Stimulated activated naive CD8-positive, alpha-beta T cell treated with anti-CD3 and anti-CD28 coated beads, Interleukin-15, Interleukin-2, amounts not matched to agents 100 ng/mL and 50 ng/mL, for 24 hours (primary cell): ENCODE results near the gene TSPAN10.
A peak's percentile ranks its signal among the peaks of the same experiment; 100 is the strongest.

ENCODE experiments used
- H3K27ac Mint-ChIP-seq: one replicate; pipeline ENCODE4 v1.8.0; 2021; ENCODE audit warnings: mild to moderate bottlenecking, mixed read lengths
- H3K27me3 Mint-ChIP-seq: one replicate; pipeline ENCODE4 v1.8.0; 2021; ENCODE audit warnings: mixed read lengths
- H3K36me3 Mint-ChIP-seq: one replicate; pipeline ENCODE4 v1.8.0; 2021; ENCODE audit warnings: low read depth, mixed read lengths
- H3K4me1 Mint-ChIP-seq: one replicate; pipeline ENCODE4 v1.8.0; 2021; ENCODE audit warnings: low read depth, mixed read lengths
- H3K4me3 Mint-ChIP-seq: one replicate; pipeline ENCODE4 v1.8.0; 2021; ENCODE audit warnings: mild to moderate bottlenecking, mixed read lengths
- H3K9me3 Mint-ChIP-seq: one replicate; pipeline ENCODE4 v1.8.0; 2021; ENCODE audit warnings: mixed read lengths

TSPAN10 gene

GRCh38 chr17:81685108-81685507, 48.1 kb downstream of the TSPAN10 start:
- peak overlapping the region; percentile 88 for H3K27ac Mint-ChIP-seq
- H3K4me3 Mint-ChIP-seq: peak overlapping the region; percentile 94
- peaks cover 35% of the 10 kb centered on the region for H3K4me1 Mint-ChIP-seq
- H3K36me3 Mint-ChIP-seq: peaks cover 48% of the 10 kb centered on the region
- no peaks in the 10 kb centered on the region for H3K9me3 Mint-ChIP-seq
- no peaks in the 10 kb centered on the region for H3K27me3 Mint-ChIP-seq

GRCh38 chr17:81686614-81687013, 49.6 kb downstream of the TSPAN10 start:
- Mint-ChIP-seq H3K27ac (peak overlapping the region; percentile 26), H3K4me1 (peaks cover 35% of the 10 kb centered on the region), H3K36me3 (peaks cover 51% of the 10 kb centered on the region), H3K27me3 (no peaks in the 10 kb centered on the region), H3K4me3 (no peak overlapping the region), H3K9me3 (no peaks in the 10 kb centered on the region)

DNA sequence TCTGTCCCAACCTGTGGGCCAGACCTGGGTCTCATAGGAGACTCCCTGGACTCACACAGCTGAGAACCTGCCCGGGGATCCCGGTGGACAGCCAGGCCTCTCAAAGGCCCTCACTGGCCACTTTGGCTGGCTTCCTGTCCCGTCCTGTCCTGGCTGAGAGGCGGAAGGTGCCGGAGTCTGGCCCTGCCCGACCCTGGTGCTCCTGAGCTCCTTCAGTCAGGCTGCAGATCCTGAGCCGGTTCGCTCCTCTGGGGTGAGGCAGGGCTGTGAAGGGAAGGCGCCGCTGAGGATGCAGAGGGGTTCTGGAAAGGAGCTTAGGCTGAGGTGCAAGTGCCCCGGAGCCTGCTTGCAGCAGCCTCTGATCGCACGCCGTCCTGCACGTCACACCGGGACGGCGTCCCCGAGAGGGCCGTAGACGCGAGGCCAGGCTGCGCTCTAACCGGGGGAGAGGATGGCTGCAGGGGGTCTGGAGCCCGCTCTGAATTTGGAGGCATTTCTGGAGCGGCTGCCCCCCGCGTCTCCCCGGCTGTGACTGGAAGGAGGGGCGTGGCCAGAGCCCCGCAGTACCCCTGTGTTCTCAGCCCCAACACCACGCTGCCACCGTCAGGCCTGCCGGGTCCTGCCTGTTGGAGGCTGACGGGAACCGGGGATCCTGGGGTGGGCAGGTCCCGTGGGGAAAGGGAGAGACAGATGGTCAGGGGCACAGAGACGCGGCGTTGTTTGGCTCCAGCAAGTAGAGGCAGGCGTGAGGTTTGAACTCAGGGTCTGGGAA, 51.0 kb downstream of the TSPAN10 start:
- Mint-ChIP-seq H3K36me3 (peaks cover 59% of the 10 kb centered on the region), H3K27ac (peak overlapping the region; percentile 26), H3K4me1 (peaks cover 27% of the 10 kb centered on the region), H3K4me3 (no peak overlapping the region), H3K27me3 (no peaks in the 10 kb centered on the region), H3K9me3 (no peaks in the 10 kb centered on the region)

- no peaks in the 10 kb centered on the region for H3K9me3 Mint-ChIP-seq
- H3K4me3 Mint-ChIP-seq: no peak overlapping the region
- peaks cover 59% of the 10 kb centered on the region for H3K36me3 Mint-ChIP-seq
- H3K27ac Mint-ChIP-seq: no peak overlapping the region
- H3K27me3 Mint-ChIP-seq: no peaks in the 10 kb centered on the region
- H3K4me1 Mint-ChIP-seq: peaks cover 24% of the 10 kb centered on the region
Observed at GRCh38 chr17:81688616-81689015, 51.6 kb downstream of the TSPAN10 start.

DNA sequence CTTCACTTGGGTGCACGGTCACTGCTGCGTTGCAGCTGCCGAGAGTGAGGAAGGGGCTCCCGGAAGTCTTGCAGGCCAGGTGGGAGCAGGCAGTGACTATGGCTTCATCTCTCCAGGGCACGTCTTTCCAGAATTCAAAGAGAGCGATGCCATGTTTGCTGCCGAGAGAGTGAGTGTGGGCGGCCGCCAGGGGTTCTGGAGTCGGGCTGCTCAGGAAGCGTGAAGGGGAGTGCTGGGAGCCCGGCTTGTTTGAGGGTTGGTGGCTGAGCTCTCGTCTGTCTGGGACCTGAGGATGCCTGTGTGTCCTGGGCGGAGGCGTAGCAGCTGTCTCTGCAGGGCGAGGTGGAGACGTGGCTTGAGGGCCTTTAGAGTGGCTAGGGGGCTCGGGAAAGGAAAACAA, 53.1 kb downstream of the TSPAN10 start:
- Mint-ChIP-seq H3K36me3 (peaks cover 52% of the 10 kb centered on the region), H3K4me1 (peaks cover 13% of the 10 kb centered on the region), H3K27me3 (no peaks in the 10 kb centered on the region), H3K27ac (no peak overlapping the region), H3K4me3 (no peak overlapping the region), H3K9me3 (no peaks in the 10 kb centered on the region)

- Mint-ChIP-seq H3K36me3 (peaks cover 48% of the 10 kb centered on the region), H3K4me3 (no peak overlapping the region), H3K4me1 (peaks cover 8% of the 10 kb centered on the region), H3K27me3 (no peaks in the 10 kb centered on the region), H3K9me3 (no peaks in the 10 kb centered on the region), H3K27ac (no peak overlapping the region)
Observed at GRCh38 chr17:81690549-81690948, 53.6 kb downstream of the TSPAN10 start.

DNA sequence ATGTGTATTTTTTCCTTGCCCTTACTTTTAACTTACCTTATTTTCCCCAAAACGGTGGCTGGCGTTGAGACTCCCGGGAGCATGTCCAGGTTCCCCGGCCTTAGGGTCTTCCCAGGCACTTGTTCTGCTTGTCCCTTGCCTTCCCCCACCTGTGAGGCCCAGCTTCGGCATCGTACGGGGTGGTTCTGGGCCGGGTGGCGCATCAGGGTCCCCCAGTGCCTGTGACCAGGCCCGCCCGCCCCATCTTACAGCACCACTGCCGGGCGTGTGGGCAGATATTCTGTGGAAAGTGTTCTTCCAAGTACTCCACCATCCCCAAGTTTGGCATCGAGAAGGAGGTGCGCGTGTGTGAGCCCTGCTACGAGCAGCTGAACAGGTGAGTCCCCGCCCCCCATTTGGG, 54.2 kb downstream of the TSPAN10 start:
- Mint-ChIP-seq H3K27me3 (no peaks in the 10 kb centered on the region), H3K36me3 (peaks cover 43% of the 10 kb centered on the region), H3K4me3 (no peak overlapping the region), H3K27ac (no peak overlapping the region), H3K4me1 (peaks cover 5% of the 10 kb centered on the region), H3K9me3 (no peaks in the 10 kb centered on the region)

GRCh38 chr17:81691608-81692007, 54.6 kb downstream of the TSPAN10 start:
- no peaks in the 10 kb centered on the region for H3K9me3 Mint-ChIP-seq
- H3K36me3 Mint-ChIP-seq: peaks cover 40% of the 10 kb centered on the region
- no peak overlapping the region for H3K4me3 Mint-ChIP-seq
- H3K27me3 Mint-ChIP-seq: no peaks in the 10 kb centered on the region
- H3K4me1 Mint-ChIP-seq: peaks cover 5% of the 10 kb centered on the region
- H3K27ac Mint-ChIP-seq: no peak overlapping the region

GRCh38 chr17:81693509-81694210, 56.7 kb downstream of the TSPAN10 start:
- no peaks in the 10 kb centered on the region for H3K4me1 Mint-ChIP-seq
- H3K4me3 Mint-ChIP-seq: no peak overlapping the region
- no peaks in the 10 kb centered on the region for H3K9me3 Mint-ChIP-seq
- H3K27ac Mint-ChIP-seq: no peak overlapping the region
- peaks cover 50% of the 10 kb centered on the region for H3K36me3 Mint-ChIP-seq
- no peaks in the 10 kb centered on the region for H3K27me3 Mint-ChIP-seq

DNA sequence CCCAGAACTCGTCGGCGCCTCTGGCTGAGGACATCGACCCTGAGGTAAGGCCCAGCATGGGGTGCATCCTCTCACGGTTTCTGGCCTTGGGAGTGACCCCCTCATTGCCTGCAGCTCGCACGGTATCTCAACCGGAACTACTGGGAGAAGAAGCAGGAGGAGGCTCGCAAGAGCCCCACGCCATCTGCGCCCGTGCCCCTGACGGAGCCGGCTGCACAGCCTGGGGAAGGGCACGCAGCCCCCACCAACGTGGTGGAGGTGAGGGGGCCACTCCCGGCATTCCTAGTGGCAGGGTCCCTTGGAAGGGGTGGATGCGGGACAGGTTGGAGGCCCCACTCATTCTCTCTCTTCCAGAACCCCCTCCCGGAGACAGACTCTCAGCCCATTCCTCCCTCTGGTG, 57.8 kb downstream of the TSPAN10 start:
- Mint-ChIP-seq H3K4me1 (no peaks in the 10 kb centered on the region), H3K36me3 (peaks cover 47% of the 10 kb centered on the region), H3K27me3 (no peaks in the 10 kb centered on the region), H3K27ac (no peak overlapping the region), H3K9me3 (no peaks in the 10 kb centered on the region), H3K4me3 (no peak overlapping the region)

DNA sequence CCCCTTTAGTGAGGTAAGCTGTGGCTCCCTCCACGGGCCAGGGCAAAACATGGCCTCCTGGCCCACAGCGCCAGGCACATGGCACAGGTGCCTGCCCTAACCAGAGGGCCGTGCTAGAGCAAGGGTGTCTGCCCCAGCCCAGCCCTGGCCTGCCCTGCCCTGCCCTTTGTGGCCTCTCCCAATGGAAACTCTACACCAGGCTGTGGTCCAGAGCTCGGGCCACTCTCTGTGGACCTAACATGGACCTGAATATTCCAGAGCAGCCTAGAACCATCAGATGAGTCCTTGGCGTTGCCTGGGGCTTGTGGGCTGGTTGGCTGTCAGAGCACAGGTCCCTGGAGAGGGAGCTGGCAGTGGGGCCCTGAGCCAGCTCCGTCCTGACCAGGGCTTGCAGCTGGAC, 58.2 kb downstream of the TSPAN10 start:
- no peak overlapping the region for H3K27ac Mint-ChIP-seq
- peaks cover 43% of the 10 kb centered on the region for H3K36me3 Mint-ChIP-seq
- no peaks in the 10 kb centered on the region for H3K9me3 Mint-ChIP-seq
- H3K27me3 Mint-ChIP-seq: no peaks in the 10 kb centered on the region
- no peak overlapping the region for H3K4me3 Mint-ChIP-seq
- H3K4me1 Mint-ChIP-seq: no peaks in the 10 kb centered on the region

DNA sequence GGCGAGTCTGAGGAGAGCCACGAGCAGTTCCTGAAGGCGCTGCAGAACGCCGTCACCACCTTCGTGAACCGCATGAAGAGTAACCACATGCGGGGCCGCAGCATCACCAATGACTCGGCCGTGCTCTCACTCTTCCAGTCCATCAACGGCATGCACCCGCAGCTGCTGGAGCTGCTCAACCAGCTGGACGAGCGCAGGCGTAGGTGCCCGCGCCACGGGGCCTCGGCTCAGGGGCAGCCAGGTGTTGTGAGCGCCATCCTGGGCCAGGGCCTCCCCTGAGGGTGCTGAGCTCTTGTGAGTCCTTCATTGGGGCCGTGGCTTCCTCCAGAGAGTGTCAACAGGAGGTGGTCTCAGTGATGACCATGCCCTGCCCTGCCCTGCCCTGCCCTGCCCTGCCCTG, 58.8 kb downstream of the TSPAN10 start:
- Mint-ChIP-seq H3K27me3 (no peaks in the 10 kb centered on the region), H3K4me1 (peaks cover 2% of the 10 kb centered on the region), H3K4me3 (no peak overlapping the region), H3K27ac (no peak overlapping the region), H3K9me3 (no peaks in the 10 kb centered on the region), H3K36me3 (peaks cover 45% of the 10 kb centered on the region)

DNA sequence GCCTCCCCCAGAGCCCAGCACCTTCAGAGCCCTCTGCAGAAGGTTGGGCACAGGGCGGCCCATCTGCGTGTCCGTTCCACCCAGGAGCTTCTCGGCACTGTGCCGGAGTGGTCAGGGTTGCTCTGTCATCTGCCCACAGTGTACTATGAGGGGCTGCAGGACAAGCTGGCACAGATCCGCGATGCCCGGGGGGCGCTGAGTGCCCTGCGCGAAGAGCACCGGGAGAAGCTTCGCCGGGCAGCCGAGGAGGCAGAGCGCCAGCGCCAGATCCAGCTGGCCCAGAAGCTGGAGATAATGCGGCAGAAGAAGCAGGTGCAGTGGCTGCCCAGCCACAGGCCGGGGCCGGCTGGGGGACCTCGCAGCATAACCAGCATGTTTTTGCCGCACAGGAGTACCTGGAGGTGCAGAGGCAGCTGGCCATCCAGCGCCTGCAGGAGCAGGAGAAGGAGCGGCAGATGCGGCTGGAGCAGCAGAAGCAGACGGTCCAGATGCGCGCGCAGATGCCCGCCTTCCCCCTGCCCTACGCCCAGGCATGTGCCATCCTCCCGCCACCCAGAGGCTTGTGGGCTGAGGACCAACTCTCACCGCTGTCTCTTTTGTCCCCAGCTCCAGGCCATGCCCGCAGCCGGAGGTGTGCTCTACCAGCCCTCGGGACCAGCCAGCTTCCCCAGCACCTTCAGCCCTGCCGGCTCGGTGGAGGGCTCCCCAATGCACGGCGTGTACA, 59.4 kb downstream of the TSPAN10 start:
- H3K4me1 Mint-ChIP-seq: peaks cover 8% of the 10 kb centered on the region
- peaks cover 46% of the 10 kb centered on the region for H3K36me3 Mint-ChIP-seq
- H3K9me3 Mint-ChIP-seq: no peaks in the 10 kb centered on the region
- no peaks in the 10 kb centered on the region for H3K27me3 Mint-ChIP-seq
- H3K4me3 Mint-ChIP-seq: no peak overlapping the region
- H3K27ac Mint-ChIP-seq: no peak overlapping the region

GRCh38 chr17:81697261-81698044, 60.5 kb downstream of the TSPAN10 start:
- peaks cover 17% of the 10 kb centered on the region for H3K4me1 Mint-ChIP-seq
- peaks cover 41% of the 10 kb centered on the region for H3K36me3 Mint-ChIP-seq
- H3K9me3 Mint-ChIP-seq: no peaks in the 10 kb centered on the region
- H3K27me3 Mint-ChIP-seq: no peaks in the 10 kb centered on the region
- no peak overlapping the region for H3K4me3 Mint-ChIP-seq
- no peak overlapping the region for H3K27ac Mint-ChIP-seq
